Embryonic facial prominence (tissue), 1 donor: Measurements from ENCODE around the gene PREX1.

ENCODE experiments used
- DNase-seq: peaks from one replicate; pipeline ENCODE4 v3.0.0-alpha.2; 2016; ENCODE audit errors: extremely low spot score

The PREX1 gene

DNA sequence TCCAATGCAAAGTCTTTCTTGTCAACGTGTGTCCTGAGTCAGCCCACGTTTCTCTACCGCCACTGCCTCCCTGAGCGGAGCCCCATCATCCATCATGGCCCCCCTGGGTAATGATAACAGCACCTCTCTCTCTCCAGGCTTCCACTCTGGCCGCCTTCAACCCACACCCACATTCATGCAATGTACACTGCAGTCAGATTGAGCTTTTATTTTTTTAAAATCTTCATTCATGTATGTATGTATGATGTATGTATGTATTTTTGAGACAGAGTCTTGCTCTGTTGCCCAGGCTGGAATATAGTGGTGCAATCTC, 245.2 kb downstream of the PREX1 start:
- no peak for DNase-seq

DNA sequence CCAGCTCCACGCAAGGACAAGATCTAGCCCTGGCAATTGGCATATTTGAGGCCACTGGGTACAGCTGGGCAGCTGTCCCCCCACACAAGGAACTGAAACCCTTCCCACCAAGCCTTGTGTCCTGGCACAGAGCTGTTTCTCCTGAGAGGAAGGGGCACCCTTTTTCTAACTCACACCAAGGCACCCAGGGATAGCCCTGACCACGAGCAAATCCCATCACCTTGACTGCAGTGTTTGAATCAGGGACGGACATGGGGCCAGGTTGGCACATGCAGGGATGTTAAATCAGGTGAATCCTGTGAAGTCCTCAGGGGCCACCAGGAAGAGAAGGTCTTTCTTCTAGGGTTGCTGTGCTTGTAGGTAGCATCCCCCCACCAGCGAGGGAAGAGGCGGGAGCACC, 246.6 kb downstream of the PREX1 start:
- DNase-seq = no peak

DNA sequence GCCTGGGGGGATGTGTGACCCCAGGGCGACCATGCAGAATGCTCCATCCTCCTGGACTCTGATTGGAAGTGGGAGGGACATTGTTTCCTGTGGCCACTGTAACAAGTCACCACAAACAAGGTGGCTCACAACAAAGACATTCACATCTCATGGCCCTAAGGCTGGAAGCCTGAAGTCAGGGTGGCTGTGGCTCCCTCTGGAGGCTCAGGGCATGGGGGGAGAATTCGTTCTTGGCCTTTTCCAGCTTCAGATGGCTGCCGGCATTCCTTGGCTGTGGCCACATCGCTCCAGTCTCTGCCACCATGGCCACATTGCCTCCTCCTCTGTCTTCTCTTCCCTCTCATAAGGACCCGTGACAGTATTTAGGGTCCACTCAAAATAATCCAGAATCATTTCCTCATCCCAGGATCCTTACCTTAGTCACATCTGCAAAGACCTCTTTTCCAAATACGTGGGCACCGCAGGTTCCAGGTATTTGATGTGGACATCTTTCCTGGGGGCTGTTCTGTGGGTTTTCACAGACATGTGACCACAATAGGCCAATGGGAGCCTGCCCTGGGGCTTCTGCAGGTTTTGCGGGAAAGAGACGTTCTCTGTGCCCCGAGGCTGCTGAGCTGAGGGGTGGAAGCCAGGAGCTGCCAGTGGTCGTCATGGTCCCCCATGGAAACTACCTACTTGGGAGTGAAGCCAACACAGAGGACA, 249.3 kb downstream of the PREX1 start:
- no peak for DNase-seq

DNA sequence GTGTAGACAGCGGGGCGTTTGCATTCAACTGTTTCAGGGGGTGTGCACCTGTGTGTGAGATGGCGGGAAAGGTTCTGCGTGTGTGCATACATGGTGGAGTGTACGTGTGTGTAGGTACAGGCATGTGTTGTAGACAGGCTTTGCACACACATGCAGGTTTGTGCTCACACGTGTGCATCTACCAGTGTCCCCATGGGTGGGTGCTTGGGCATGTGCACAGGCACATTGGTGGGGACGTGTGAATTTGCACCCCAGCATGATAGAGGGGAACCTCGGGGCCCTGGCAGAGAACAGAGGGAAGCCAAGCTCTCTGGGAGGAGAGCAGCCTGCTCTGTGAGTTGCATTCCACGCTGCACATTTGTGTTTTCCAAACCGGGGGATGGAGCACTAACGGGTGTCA, 250.2 kb downstream of the PREX1 start:
- no peak for DNase-seq

DNA sequence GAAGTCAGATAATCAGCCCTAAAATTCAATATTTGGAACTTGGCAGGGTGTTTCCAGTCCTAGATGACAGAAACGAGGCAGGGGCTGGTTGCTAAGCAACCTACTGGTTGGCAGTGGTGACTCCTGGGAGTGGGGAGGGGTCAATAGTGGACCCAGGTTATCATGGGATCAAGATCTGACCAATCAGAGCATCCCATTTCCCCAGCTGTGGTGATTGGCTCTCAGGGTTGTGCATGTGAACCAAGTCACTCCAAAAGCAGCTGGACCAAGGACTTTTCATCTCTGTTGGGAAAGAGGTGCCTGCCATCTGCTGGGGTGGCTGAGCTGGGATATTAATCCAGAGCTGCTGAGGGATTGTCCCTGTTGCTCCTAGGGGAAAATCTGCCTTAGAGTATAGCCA, 253.4 kb downstream of the PREX1 start:
- no peak for DNase-seq
